SK-N-MC (cell line): ENCODE measurements around the gene CIZ1.

Experiments used
- DNase-seq: peaks from one replicate; pipeline ENCODE4 v3.0.0-alpha.2; 2011; ENCODE audit warnings: low read depth, low spot score
- H3K27ac ChIP-seq: fragments of 200-600 bp; sonication (generic); 2 replicates; pipeline ENCODE4 v1.5.1; 2016; ENCODE audit warnings: mixed run types
- H3K36me3 ChIP-seq: fragments of 200-600 bp; sonication (generic); 2 replicates; pipeline ENCODE4 v1.6.1; 2017; ENCODE audit warnings: antibody characterized with exemption, low read length, mixed read lengths; ENCODE audit not compliant: insufficient read depth
- H3K4me3 ChIP-seq: fragments of 200-600 bp; sonication (generic); 2 replicates; pipeline ENCODE4 v1.5.1; 2016
- H3K9ac ChIP-seq: fragments of 200-600 bp; sonication (generic); 2 replicates; pipeline ENCODE4 v1.8.0; 2017; ENCODE audit warnings: mixed run types, mixed read lengths; ENCODE audit not compliant: insufficient read length
- H3K9me3 ChIP-seq: fragments of 200-600 bp; sonication (generic); 2 replicates; pipeline ENCODE4 v1.6.1; 2017; ENCODE audit warnings: low read depth, mild to moderate bottlenecking, antibody characterized with exemption, low read length, moderate library complexity, mixed read lengths
- EZH2 ChIP-seq: fragments of 200-600 bp; sonication (generic); IDR thresholded peaks from one replicate; pipeline ENCODE4 v1.6.1; 2017; ENCODE audit warnings: antibody characterized with exemption
- FOXP2 ChIP-seq: optimal IDR thresholded peaks from 2 replicates; pipeline ENCODE3; 2011; ENCODE audit warnings: mild to moderate bottlenecking, moderate library complexity; ENCODE audit not compliant: insufficient read depth; ENCODE audit errors: extremely low read length, control extremely low read depth
- POLR2AphosphoS5 ChIP-seq: IDR thresholded peaks from 2 replicates; pipeline ENCODE4 v1.6.1; 2012; ENCODE audit warnings: mild to moderate bottlenecking, low read depth, low read length, borderline replicate concordance

CIZ1 gene

DNA sequence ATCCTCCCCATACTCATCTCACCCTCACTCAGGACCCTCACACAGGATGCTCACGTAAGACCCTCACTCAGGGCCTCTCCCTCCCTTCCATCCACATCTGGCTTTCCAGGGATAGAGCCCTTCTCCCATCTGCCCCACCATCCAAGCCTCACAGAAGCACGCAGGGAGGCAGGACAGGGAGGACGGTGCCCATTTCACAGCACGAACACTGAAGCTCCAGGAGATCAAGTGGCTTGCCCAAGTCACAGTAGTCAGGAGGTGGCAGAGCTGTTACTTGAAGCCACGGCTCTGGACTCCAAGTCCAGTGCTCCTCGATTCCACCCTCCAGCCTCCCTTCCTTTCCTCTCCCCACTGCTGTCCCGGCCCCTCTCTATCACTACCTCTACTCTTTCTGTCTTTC lies 33.5 kb upstream of the CIZ1 start:
- no peak overlapping the region for H3K9ac ChIP-seq
- no peaks in the 10 kb centered on the region for H3K9me3 ChIP-seq
- TF ChIP-seq POLR2AphosphoS5 (no peak), EZH2 (no peak), FOXP2 (no peak)
- no peak overlapping the region for H3K4me3 ChIP-seq
- no peak overlapping the region for H3K27ac ChIP-seq
- no peak for DNase-seq
- H3K36me3 ChIP-seq = no peaks in the 10 kb centered on the region

DNA sequence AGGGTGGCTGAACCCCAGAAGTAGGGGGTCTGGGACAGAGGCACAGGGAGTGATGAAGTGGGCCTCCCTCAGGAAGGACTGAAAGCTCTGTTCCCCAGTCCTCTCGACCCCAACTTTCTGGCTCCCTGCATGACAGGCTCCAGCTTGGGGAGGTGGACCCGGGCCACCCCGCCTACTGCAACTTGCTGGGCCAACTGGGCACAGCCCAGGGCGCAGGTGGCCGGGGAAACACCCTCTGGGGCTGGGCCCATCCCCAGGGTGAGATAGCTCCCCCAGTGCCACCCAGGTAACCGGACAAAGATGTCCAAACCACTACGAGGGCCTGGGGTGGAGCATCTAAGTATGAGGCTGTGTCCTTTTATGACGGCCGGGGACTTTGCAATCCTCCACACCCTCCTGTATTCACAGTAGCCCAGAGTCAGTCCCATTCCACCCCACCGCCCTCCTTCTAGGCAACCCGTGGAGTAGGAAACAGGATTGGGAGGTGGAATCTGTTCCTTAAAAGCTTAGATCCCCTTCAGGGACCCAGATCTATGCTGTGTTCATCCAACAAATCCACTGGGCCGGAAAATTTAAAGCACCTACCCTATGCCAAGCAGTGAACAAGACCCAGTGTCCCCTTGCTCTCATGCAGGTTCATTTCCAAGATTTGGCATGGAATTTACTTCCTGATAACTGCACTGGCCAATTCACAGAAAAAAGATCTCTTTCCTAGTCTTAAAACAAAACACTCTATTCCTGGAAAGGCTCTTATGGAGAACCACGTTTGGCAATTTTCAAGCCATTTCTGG lies 31.7 kb upstream of the CIZ1 start:
- no peak overlapping the region for H3K27ac ChIP-seq

DNA sequence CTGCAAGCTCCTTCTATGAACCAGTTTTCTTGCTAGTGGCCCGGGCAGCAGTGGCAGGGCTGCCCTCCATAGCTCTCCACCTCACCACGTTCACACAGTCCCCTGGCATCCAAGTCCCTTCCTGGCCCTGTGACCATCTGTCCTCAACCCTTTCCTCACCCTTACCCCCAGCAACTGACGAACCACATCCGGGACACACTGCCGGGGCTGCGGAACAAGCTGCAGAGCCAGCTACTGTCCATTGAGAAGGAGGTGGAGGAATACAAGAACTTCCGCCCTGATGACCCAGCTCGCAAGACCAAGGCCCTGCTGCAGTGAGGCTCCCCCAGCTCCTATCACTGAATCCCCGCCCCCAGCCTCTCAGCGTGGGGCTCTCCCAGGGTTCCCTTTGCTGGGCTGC lies 30.7 kb upstream of the CIZ1 start:
- no peaks in the 10 kb centered on the region for H3K36me3 ChIP-seq
- H3K9me3 ChIP-seq = no peaks in the 10 kb centered on the region
- H3K27ac ChIP-seq = no peak overlapping the region
- DNase-seq = no peak
- TF ChIP-seq POLR2AphosphoS5 (no peak), EZH2 (no peak), FOXP2 (no peak)
- H3K4me3 ChIP-seq = no peak overlapping the region
- no peak overlapping the region for H3K9ac ChIP-seq

More for the DNA sequence above, 31.7 kb upstream of the CIZ1 start:
- H3K9me3 ChIP-seq = no peaks in the 10 kb centered on the region
- TF ChIP-seq POLR2AphosphoS5 (no peak), EZH2 (no peak), FOXP2 (no peak)
- no peaks in the 10 kb centered on the region for H3K36me3 ChIP-seq
- H3K4me3 ChIP-seq = no peak overlapping the region
- H3K9ac ChIP-seq = no peak overlapping the region
- DNase-seq = no peak

DNA sequence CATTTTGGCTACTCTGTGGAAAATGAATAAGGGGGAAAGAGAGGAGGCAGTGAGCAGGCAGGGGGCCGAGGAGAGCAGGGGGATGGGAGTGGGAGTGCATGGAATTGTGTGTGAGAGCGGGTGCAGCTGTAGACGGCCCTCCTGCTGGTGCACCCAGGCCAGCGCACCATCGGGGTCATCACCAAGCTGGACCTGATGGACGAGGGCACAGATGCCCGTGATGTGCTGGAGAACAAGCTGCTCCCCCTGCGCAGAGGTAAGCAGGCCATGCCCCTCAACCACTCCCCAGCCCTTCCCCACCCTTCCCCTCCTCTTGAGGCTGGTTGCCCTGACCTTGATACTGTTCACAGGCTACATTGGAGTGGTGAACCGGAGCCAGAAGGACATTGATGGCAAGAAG lies 28.5 kb upstream of the CIZ1 start:
- Histone ChIP-seq H3K9me3 (no peaks in the 10 kb centered on the region), H3K27ac (no peak overlapping the region), H3K9ac (no peak overlapping the region), H3K4me3 (no peak overlapping the region), H3K36me3 (no peaks in the 10 kb centered on the region)
- DNase-seq = no peak
- TF ChIP-seq POLR2AphosphoS5 (no peak), EZH2 (no peak), FOXP2 (no peak)

DNA sequence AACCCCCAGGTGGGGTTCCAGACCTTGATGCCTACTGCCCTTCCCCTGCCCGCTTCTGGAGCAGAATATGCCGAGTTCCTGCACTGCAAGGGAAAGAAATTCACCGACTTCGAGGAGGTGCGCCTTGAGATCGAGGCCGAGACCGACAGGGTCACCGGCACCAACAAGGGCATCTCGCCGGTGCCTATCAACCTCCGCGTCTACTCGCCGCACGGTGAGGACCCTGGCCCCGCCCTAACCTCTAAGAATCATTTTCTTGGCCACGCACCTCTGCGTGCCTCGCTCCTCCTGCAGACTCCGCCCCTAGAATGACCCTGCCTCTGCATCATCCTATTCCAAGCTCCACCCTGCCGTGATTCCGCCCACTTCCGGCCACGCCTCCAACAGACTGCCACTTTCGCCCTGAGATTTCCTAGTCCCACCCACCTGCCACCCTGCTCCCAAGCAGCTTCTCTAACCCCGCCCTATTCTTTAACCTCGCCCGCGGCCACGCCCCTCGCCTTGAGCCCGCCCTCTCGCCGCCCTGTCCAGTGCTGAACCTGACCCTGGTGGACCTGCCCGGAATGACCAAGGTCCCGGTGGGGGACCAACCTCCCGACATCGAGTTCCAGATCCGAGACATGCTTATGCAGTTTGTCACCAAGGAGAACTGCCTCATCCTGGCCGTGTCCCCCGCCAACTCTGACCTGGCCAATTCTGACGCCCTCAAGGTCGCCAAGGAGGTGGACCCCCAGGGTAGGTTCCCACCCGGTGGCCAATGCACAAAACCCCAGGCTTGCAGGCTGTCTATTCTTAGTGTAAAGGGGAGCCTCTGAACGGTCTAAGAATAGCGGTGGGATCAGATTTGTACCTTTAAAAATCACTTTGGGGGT lies 27.4 kb upstream of the CIZ1 start:
- DNase-seq = peak; percentile 63
- H3K9ac ChIP-seq = no peak overlapping the region
- H3K36me3 ChIP-seq = no peaks in the 10 kb centered on the region
- H3K9me3 ChIP-seq = no peaks in the 10 kb centered on the region
- H3K4me3 ChIP-seq = peak overlapping the region; percentile 63
- TF ChIP-seq EZH2 (no peak), POLR2AphosphoS5 (peak; percentile 28; the same call in 1 of the 2 replicates), FOXP2 (peak; percentile 28)
- no peak overlapping the region for H3K27ac ChIP-seq

DNA sequence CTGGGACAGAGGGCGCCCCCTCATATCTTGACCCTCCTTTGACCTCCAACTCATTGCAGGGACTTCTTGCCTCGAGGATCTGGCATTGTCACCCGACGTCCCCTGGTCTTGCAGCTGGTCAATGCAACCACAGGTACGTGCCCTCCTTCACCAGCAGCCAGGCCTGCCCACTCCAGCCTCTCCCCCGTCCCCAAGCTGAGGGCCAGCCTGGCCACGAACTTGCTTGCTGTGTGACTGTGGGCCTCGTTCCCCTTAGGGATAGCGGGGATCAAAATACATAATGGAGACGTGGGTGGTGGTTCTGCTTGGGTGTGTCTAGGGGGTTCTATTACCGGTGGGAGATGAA lies 26.8 kb upstream of the CIZ1 start:
- H3K27ac ChIP-seq = no peak overlapping the region

DNA sequence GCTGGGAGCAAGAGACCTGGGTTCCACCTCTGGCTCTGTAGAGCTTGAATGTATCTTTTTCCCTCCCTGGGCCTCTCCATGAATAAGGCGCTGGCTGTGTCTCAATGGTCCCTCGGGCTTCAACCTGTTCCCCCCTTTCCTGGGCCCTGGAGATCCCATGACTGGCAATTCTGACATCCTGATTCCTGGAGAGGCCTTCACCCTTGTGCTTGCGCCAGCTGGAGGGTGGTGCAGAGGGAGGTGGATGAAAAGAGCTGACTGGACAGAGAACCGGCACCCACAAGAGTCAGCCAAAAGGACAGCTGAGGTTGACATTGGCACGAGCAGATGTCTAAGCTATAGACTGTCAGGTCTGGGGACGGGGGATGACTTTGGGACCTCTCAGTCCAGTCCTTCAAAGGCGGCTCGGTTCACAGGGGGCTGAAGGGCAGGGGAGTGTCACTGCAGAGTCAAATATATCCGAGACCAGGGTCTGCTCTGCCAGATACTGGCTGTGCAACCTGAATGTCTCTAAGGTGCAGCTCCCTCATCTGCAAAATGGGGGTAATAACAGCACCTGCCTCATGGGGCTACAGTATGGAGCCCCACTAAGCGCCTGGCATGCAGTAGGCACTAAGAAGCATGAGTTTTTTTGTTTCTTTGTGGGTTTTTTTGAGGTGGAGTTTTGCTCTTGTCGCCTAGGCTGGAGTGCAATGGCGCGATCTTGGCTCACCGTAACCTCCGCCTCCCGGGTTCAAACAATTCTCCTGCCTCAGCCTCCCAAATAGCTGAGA lies 25.6 kb upstream of the CIZ1 start:
- no peaks in the 10 kb centered on the region for H3K9me3 ChIP-seq
- H3K9ac ChIP-seq = no peak overlapping the region
- no peak overlapping the region for H3K4me3 ChIP-seq
- TF ChIP-seq POLR2AphosphoS5 (no peak), EZH2 (no peak), FOXP2 (no peak)
- no peak overlapping the region; the same call in 1 of the 2 replicates for H3K27ac ChIP-seq
- no peaks in the 10 kb centered on the region for H3K36me3 ChIP-seq
- no peak for DNase-seq

More for the DNA sequence above, 26.8 kb upstream of the CIZ1 start:
- no peak for DNase-seq
- H3K4me3 ChIP-seq = peak overlapping the region; percentile 63
- no peaks in the 10 kb centered on the region for H3K36me3 ChIP-seq
- TF ChIP-seq EZH2 (no peak), FOXP2 (no peak), POLR2AphosphoS5 (no peak)
- H3K9me3 ChIP-seq = no peaks in the 10 kb centered on the region
- H3K9ac ChIP-seq = no peak overlapping the region
